Activated gamma-delta T cell treated with anti-CD3 and anti-CD28 coated beads, Interleukin-2, amount 50 U/mL, for 16 hours (primary cell): ENCODE results near the gene PLXNB3.

Experiments
- DNase-seq: peaks from one replicate; pipeline ENCODE4 v3.0.0-alpha.2; 2020; ENCODE audit warnings: low read depth

PLXNB3 gene

DNA sequence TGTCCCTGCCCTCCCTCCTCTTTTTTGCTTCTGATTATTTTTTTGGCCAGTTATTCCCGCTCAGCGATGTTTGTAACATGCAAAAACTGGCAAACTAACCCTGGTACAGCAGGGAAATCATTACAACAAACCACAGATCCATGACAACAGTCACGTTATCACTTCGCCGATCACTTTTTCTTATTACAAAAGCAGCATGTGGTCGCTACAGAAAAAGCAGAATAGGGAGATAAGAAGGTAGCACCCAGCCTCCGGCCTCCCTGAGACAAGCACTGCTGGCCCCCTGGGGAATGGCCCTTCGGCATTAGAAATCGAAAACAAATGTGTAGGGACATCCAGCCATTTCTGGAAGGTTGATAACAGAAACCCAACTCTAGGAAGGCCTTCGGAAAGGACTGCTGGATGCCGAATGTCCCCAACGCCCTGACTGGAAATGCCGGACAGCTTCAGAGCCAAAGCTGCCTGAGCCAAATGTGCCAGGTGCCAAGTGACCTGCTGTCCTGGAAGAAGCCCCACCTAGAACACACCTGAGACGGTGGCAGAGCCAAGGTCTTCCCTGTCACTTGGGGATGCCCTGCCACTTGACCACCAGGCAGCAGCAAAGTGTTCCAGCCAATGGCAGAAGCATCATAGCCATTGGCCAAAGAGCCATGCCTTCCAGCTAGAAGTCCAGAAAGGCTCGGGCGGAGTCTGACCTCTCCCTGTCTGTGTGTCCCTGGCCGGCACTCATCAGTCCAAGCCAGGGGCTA lies 27.2 kb downstream of the PLXNB3 start:
- no peak for DNase-seq

- no peak for DNase-seq
Observed at GRCh38 chrX:153792368-153792767, 28.3 kb downstream of the PLXNB3 start.

- no peak for DNase-seq
Observed at GRCh38 chrX:153793291-153793690, 29.2 kb downstream of the PLXNB3 start.

DNA sequence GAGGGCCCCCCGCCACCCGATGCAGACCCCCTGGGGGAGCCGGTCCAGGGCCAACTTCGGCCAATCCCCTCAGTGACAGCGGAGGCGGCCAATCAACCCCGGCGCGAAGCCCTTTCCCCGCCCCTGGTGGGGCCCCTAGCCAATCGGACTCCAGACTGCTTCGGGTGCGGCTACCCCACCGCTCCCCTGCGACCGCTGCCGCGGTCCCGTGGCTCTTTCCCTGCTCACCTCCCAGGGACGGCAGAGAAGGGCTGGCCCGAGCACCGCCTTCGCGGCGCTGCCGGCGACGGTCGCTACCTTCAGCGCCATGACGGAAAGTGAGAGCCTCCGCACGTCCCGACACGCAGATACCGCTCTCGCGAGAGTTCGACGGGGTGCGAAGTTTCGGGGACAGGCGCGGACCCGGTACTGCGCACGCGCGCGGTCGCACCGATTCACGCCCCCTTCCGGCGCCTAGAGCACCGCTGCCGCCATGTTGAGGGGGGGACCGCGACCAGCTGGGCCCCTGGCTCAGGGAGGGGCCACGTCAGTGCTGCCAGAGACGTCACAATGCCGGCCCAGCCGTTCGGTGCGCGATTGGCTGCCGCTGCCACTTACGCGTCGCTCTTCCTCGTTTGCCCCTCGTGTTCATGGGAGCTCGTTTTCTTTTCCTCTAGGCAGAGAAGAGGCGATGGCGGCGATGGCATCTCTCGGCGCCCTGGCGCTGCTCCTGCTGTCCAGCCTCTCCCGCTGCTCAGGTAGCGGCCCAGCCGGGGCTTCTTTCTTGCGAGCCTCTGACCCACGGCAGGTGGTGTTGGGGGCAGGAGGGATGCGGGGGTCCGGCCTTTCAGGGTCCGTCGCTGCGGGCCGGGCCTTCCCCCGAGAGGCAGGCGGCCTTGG lies 30.2 kb downstream of the PLXNB3 start, which contains the start of the genes IDH3G and SSR4:
Gene IDH3G, minus strand, starts transcription at position 358 of the 879 bp plus-strand sequence. Its CDS starts 49 bp downstream, at position 309.
Gene SSR4, plus strand, starts transcription at position 651 of the 879 bp plus-strand sequence. Its CDS starts 20 bp downstream, at position 671.
- DNase-seq = peak; percentile 84

DNA sequence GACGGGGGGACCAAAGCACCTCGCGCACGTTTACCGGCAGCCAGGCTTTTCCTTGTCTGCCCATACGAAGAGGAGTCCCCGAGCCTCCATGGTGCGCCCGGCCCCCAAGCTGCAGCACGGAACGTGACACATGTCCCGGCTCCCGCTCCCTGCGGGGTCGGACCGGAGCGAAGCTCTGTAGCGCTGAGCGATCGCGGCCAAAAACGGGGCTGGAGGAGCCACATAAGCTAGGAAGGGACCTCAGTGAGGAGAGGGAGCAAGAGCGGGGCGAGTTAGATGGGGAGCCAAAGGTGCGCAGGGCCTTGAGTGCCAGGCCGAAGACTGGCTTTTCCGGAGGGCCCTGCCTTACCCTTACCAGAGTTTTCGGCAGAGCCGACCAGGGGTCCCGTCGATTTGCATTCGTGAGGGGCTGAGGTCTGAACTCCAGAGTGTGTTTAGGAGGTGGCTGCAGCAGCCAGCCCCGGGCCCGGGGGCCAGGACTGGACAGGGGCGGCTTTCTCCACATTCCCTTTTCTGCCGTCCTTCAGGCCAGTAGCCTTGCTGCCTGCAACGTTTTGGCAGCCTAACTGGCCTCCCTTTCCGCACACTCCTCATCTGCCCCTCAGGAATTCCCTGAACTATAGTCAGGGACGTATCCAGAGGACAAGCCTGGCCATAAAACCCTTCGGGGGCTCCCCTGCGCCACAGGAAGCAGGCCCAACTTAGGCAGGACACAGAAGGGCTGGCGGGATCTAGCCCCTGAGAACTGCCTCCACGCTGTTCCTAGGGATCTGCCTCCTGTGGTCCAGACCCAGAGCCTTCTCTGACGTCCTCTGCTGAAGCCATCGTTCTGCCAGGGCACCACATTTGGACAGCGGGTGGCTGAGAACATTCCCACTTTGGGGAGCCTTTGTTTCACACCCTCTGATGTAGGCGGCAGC lies 31.1 kb downstream of the PLXNB3 start:
- DNase-seq = no peak

DNA sequence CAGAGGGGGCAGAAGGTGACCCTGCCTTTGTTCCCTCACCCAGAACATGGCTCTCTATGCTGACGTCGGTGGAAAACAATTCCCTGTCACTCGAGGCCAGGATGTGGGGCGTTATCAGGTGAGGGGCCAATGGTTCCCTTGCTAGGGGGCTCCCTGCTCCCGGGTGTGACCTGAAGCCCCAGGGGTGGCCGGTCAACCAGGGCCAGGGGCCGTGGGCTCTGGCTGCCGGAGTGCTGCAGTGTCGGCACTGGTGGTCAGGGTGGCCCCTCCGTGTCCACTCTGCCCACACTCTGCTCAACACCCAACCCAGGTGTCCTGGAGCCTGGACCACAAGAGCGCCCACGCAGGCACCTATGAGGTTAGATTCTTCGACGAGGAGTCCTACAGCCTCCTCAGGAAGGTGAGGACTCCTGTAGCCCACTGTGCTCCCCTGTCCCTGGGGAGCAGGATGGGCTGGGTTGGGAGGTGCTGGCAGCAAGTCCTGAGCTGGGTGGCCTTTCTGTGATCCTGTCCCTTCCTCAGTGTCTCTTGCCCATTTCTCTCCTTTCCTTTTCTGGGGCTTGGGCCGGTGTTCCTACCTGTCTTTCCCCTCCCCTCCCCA lies 33.5 kb downstream of the PLXNB3 start:
- no peak for DNase-seq

- DNase-seq = no peak
Observed at GRCh38 chrX:153799326-153799725, 35.3 kb downstream of the PLXNB3 start.

DNA sequence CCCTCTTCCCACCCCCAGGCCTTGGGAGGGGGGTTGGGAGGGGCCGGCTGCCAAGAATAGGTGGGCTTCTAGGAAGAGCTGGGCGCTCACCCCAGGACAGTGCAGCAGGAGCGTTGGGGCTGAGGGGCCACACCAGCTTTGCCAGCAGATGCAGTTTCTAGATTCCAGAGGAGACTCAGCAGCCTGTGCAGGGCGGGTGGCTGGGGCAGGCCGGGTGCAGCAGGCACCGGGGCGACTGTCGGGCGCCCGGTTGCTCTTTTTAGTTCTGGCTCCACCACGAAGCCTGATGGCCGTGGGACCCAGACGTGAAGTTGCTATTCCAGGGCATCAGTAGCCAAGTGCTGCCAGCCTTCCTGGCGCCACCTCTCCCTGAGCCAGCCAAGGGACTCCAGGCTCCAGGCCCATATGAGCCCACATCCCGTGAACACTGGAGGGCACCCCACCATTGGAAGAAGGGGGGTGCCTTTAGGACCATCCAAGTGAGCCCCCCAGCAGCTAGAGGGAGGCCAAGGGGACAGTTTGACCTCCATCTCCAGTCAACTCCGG lies 36.2 kb downstream of the PLXNB3 start:
- no peak for DNase-seq

DNA sequence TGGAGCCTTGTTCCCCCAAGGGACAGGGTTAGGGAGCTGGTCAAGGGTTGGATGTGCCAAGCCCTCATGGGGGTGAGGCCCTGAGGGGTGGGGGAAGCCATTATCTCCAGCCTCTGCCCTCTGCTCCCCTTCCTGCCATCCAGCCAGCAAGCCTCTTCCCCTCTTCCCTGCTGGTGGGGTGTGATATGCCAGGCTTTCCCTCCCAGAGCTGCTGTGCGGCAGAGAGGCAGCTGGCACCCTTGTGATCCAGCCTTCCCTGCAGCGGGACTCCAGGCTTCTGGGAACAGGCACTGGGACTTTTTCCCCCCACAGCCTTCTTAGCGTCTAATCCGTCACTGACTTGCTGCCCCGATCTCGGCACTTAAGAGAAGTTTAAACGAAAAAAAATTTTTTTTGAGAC lies 36.7 kb downstream of the PLXNB3 start:
- DNase-seq = no peak

DNA sequence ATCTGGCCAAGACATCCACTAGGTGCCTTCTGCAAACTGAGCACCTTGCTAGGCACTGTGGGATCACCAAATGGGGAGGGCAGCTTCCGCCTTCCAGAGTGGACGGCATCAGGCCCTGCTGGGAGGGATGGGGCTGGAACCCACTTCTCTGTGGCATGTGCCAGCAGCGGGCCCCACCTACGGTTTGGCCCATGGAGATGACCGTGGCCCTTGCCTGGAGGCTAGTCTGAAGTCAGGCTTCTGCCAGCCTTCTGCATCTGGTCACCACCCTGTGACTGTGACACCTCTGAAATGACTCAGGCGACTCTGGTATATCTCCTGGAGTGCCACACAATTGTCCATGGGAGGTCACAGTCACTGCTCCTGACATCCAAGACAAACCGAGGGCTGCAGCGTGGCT lies 37.6 kb downstream of the PLXNB3 start:
- DNase-seq = no peak

DNA sequence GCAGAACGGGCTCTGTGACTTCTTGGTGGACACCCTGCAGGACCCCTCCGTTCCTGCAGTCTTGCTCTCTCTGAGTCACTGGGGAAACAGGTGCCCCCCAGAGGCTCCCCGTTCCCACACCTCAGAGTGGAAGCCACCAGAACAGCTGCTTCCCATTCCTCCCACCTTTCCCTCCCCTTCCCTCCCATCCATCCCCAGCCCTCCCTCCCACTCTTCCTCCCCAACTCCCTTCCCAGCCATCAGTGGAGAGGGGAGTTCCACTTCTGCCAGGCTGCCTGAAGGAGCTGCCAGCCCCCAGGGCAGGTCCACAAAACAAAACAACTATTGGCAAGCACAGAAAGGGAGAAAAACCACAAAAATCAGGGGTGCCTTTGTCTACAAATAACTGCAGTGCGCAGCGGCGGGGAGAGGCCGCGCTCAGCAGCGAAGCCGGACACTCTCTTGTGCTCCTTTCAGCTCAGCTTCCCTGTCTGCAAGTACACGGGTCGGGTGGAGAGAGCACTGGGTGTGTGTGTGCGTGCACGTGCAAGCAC lies 38.5 kb downstream of the PLXNB3 start:
- no peak for DNase-seq

GRCh38 chrX:153803211-153804099 lies 39.4 kb downstream of the PLXNB3 start:
- no peak for DNase-seq

- no peak for DNase-seq
Observed at GRCh38 chrX:153804100-153804595, 40.1 kb downstream of the PLXNB3 start.

- no peak for DNase-seq
Observed at GRCh38 chrX:153804621-153805020, 40.6 kb downstream of the PLXNB3 start.

- DNase-seq = no peak
Observed at GRCh38 chrX:153805436-153805835, 41.4 kb downstream of the PLXNB3 start.

DNA sequence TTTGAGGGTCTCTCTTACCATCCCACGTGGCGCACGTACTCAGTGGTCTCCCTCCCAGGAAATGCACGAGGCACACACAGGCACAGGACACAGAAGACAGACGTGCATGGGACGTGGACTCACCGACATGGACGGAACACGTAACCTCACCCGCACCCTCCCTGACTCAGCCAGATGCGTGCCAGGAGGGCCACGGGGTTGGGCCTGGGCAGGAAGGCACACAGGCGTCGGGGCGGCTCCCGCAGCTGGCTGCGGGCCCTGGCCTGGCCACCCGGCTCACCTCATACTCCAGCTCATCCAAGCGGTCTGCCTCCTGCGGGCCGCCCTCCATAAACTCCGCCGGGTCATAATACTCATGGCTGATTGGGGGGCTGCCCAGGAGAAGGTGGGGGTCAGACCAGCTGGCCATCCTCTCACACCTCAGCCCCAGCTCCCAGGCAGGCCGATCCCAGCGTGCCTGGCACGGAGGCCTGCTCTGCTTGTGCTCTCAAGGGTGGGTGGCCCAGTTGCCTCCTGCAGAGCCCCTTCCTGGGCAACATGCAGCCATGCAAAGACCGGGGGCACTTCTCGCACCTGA lies 43.0 kb downstream of the PLXNB3 start:
- DNase-seq = no peak

DNA sequence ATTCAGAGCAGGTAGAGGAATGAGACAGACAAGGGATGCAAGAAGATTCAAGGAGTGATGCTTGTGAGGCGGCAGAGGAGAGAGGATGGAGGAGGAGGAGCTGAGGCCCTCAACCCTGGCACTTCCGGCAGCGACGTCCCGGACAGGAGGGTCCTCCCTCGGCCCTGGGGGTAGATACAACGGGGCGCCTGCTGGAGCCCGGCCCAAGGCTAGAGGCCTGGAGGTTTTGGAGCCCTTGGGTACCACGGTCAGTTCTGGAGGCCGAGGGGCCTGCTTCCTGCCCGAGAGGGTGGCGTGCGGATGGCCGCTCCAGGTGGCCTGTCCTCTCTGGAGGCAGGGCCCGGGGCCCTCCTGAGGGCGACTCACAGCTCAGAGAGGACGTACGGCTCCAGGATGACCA lies 43.9 kb downstream of the PLXNB3 start:
- no peak for DNase-seq

GRCh38 chrX:153812220-153812619 lies 48.2 kb downstream of the PLXNB3 start:
- no peak for DNase-seq

DNA sequence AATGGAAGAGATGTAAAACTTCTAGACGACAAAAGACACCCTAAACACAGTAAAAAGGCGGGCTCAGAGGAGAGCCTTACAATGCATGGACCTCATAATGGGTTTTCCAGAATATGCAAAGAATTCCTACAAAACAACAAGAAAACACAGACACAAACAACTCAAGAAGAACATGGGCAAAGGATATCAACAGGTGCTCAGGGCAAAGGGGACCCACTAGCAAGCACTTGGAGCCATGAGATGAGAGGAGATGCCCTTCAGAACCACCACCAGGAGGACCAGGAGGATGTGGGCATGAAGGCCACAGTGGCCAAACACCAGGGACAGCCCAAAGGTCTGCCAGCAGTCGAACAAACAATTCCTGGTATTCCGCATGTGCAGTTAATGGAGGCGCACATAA lies 49.1 kb downstream of the PLXNB3 start:
- DNase-seq = no peak
